ENCODE results near the gene MRPL41. TPM values are rescaled to one million over a fixed set of nuclear protein-coding genes. Genes with fewer than 3 reads are reported as not detected.

MRPL41 gene
- total and polyA plus RNA-seq, 2 of the 13 experiments (the other 11 are each of a cell fraction or from before 2014, with no cell fraction given) = 20.9 to 54.0 TPM

DNA sequence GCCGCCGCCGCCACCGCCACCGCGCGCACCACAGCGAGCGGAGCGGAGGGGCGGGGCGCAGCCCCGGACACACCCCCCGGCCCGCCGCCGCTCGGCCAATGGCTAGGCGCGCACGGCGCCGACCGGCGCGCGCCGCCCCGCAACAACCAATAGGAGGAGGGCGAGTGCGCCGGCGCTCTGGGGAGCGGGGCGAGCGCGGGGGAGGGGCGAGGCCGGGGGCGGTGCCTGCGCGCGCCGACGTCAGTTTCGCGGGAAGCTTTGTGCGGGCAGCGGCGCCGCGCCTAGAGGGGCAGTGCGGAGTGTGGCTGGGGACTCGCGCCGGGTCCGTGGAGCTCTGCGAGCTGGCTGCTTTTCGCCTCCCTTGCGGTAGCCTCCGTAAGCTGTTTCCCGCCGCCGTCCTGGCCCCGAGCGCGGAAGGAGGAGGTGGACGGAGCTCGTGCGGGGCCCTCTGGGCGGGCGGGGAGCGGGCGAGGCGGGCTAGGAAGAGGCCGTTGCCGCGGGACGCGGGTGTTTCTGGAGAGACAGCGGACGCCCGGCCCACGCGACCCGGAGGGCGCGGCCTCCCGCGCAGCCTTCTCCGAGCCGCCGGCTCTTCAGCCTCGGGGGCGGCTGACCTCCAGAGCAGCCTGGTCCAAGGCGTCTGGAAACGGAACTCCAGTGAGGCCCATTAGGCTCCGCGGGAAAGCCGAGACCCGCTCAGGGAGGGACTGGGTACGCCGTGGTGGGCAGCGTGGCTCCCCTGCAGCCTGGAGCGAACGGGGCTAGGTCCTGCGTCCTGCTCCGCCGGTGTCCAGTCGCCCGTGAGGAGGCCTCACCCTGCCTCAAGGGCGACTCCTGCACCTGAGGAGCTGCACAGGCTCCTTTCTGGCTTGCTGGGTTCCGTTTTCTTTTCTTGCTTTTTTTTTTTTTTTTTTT lies 39.0 kb downstream of the MRPL41 start, which contains the start of gene ZMYND19 (continued):
- TF ChIP-seq, protein P1, sequence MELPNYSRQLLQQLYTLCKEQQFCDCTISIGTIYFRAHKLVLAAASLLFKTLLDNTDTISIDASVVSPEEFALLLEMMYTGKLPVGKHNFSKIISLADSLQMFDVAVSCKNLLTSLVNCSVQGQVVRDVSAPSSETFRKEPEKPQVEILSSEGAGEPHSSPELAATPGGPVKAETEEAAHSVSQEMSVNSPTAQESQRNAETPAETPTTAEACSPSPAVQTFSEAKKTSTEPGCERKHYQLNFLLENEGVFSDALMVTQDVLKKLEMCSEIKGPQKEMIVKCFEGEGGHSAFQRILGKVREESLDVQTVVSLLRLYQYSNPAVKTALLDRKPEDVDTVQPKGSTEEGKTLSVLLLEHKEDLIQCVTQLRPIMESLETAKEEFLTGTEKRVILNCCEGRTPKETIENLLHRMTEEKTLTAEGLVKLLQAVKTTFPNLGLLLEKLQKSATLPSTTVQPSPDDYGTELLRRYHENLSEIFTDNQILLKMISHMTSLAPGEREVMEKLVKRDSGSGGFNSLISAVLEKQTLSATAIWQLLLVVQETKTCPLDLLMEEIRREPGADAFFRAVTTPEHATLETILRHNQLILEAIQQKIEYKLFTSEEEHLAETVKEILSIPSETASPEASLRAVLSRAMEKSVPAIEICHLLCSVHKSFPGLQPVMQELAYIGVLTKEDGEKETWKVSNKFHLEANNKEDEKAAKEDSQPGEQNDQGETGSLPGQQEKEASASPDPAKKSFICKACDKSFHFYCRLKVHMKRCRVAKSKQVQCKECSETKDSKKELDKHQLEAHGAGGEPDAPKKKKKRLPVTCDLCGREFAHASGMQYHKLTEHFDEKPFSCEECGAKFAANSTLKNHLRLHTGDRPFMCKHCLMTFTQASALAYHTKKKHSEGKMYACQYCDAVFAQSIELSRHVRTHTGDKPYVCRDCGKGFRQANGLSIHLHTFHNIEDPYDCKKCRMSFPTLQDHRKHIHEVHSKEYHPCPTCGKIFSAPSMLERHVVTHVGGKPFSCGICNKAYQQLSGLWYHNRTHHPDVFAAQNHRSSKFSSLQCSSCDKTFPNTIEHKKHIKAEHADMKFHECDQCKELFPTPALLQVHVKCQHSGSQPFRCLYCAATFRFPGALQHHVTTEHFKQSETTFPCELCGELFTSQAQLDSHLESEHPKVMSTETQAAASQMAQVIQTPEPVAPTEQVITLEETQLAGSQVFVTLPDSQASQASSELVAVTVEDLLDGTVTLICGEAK (IDR thresholded peaks at IDR 0.05) = no peak
- TF ChIP-seq, protein P1 (CRISPR knock-in tag; IDR thresholded peaks at IDR 0.05) = no peak
- TF ChIP-seq ZNF672 (CRISPR knock-in tag; IDR thresholded peaks at IDR 0.05) = no peak
- TF ChIP-seq SOX5 (CRISPR knock-in tag; IDR thresholded peaks at IDR 0.05; ENCODE audit: borderline replicate concordance) = no peak
- no peak for TF ChIP-seq MAF1 (CRISPR knock-in tag; IDR thresholded peaks at IDR 0.05; ENCODE audit: borderline replicate concordance)
- no peak; the same call in 1 of the 2 replicates for TF ChIP-seq ATF7-NPFF (CRISPR knock-in tag; IDR thresholded peaks at IDR 0.05; ENCODE audit: low read depth)
- TF ChIP-seq ZMYM4 (CRISPR knock-in tag; IDR thresholded peaks at IDR 0.05) = no peak
- TF ChIP-seq CCDC6 (CRISPR knock-in tag; IDR thresholded peaks at IDR 0.05) = no peak
- 0 out of 2 replicates have a peak, but pooled peaks have one; percentile 45 for TF ChIP-seq DNMT1 (CRISPR knock-in tag; IDR thresholded peaks at IDR 0.05)
- TF ChIP-seq, protein P2, sequence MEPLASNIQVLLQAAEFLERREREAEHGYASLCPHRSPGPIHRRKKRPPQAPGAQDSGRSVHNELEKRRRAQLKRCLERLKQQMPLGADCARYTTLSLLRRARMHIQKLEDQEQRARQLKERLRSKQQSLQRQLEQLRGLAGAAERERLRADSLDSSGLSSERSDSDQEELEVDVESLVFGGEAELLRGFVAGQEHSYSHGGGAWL (CRISPR knock-in tag; IDR thresholded peaks at IDR 0.05) = no peak
- no peak for TF ChIP-seq RORA (CRISPR knock-in tag; IDR thresholded peaks at IDR 0.05)
- TF ChIP-seq ZNF44 (CRISPR knock-in tag; IDR thresholded peaks at IDR 0.05) = no peak
- TF ChIP-seq SIN3A (IDR thresholded peaks at IDR 0.05; ENCODE audit: borderline replicate concordance, low read depth, low read length) = peak; percentile 94; the same call in 1 of the 2 replicates
- TF ChIP-seq PHF5A (CRISPR knock-in tag; IDR thresholded peaks at IDR 0.05; ENCODE audit: low read depth, unreplicated experiment) = no peak
- no peak for TF ChIP-seq EZH2 (conservative IDR thresholded peaks at IDR 0.05; ENCODE audit: low read depth, low read length)
- no peak for TF ChIP-seq MYNN (CRISPR knock-in tag; IDR thresholded peaks at IDR 0.05; ENCODE audit: low read depth)
- no peak for TF ChIP-seq ZNF530 (CRISPR knock-in tag; IDR thresholded peaks at IDR 0.05; ENCODE audit: low read depth)

Data from HepG2 (cell line).